PFSK-1 (cell line): Measurements from ENCODE around the gene B3GALT6.

ENCODE experiments used
- FOXP2 ChIP-seq: optimal IDR thresholded peaks from 2 replicates; pipeline ENCODE3; 2011; ENCODE audit warnings: borderline replicate concordance, control low read depth, inconsistent platforms; ENCODE audit not compliant: insufficient read depth; ENCODE audit errors: extremely low read length, extremely low read depth
- POLR2AphosphoS5 ChIP-seq: IDR thresholded peaks from 2 replicates; pipeline ENCODE4 v1.6.1; 2012; ENCODE audit warnings: low read depth, mild to moderate bottlenecking, control low read depth, low read length, moderate library complexity
- REST ChIP-seq, 2 experiments: IDR thresholded peaks; 2 replicates each; pipeline versions ENCODE4 v1.6.1 to v1.8.0; 2011 to 2012; ENCODE audit warnings: low read depth in 2 of 2, low read length in 2 of 2, control low read depth in 1 of 2, inconsistent platforms in 1 of 2, mild to moderate bottlenecking in 1 of 2, moderate library complexity in 1 of 2; ENCODE audit not compliant: insufficient read depth in 1 of 2
- SIN3A ChIP-seq: IDR thresholded peaks from 2 replicates; pipeline ENCODE4 v1.6.1; 2012; ENCODE audit warnings: mild to moderate bottlenecking, low read length, moderate library complexity, borderline replicate concordance; ENCODE audit not compliant: insufficient read depth
- TAF1 ChIP-seq: IDR thresholded peaks from 2 replicates; pipeline ENCODE4 v1.6.1; 2012; ENCODE audit warnings: low read length, control low read depth, borderline replicate concordance; ENCODE audit not compliant: insufficient read depth

The B3GALT6 gene

GRCh38 chr1:1203561-1204424 lies 28.2 kb upstream of the B3GALT6 start:
- TF ChIP-seq SIN3A, result no peak
- no peak for TF ChIP-seq FOXP2
- TF ChIP-seq POLR2AphosphoS5, result no peak
- TF ChIP-seq REST (IDR thresholded peaks at IDR 0.05; ENCODE audit: insufficient read depth in 1 of 2, low read depth in 2 of 2, low read length in 2 of 2), result no peak

GRCh38 chr1:1204425-1204920 lies 27.6 kb upstream of the B3GALT6 start:
- no peak for TF ChIP-seq TAF1
- no peak for TF ChIP-seq POLR2AphosphoS5
- no peak for TF ChIP-seq REST (IDR thresholded peaks at IDR 0.05; ENCODE audit: insufficient read depth in 1 of 2, low read depth in 2 of 2, low read length in 2 of 2)
- no peak for TF ChIP-seq FOXP2

GRCh38 chr1:1204998-1205768 lies 26.9 kb upstream of the B3GALT6 start:
- TF ChIP-seq POLR2AphosphoS5 (no peak), FOXP2 (no peak), REST (IDR thresholded peaks at IDR 0.05; ENCODE audit: insufficient read depth in 1 of 2, low read depth in 2 of 2, low read length in 2 of 2) (no peak), SIN3A (no peak), TAF1 (no peak)

- TF ChIP-seq POLR2AphosphoS5 (no peak), SIN3A (no peak), FOXP2 (no peak), TAF1 (no peak), REST (IDR thresholded peaks at IDR 0.05; ENCODE audit: insufficient read depth in 1 of 2, low read depth in 2 of 2, low read length in 2 of 2) (no peak)
Measured at GRCh38 chr1:1205769-1206375, 26.2 kb upstream of the B3GALT6 start.
